Jurkat, Clone E6-1 (cell line): Measurements from ENCODE around the gene POMC.
A peak's percentile ranks its signal among the peaks of the same experiment; 100 is the strongest.
"Not testable (repeated sequence)": the region's sequence is repeated elsewhere in the genome, so short reads cannot be mapped to it uniquely, and the experiment has no call there.

Experiments used
- DNase-seq: peaks from one replicate; pipeline ENCODE4 v3.0.0-alpha.2; 2011; ENCODE audit warnings: low read depth, low spot score
- H3K4me3 ChIP-seq: 2 replicates; pipeline ENCODE4 v1.5.1; 2011; ENCODE audit warnings: mild to moderate bottlenecking, low read length, control low read depth, moderate library complexity

Gene POMC

GRCh38 chr2:25149646-25150045 is 18.7 kb downstream of the POMC start:
- no peak for DNase-seq
- no peak overlapping the region for H3K4me3 ChIP-seq

- H3K4me3 ChIP-seq = no peak overlapping the region
- no peak for DNase-seq
Measured at GRCh38 chr2:25146896-25147295, 21.5 kb downstream of the POMC start.

GRCh38 chr2:25145803-25146202 is 22.6 kb downstream of the POMC start:
- peak; percentile 48 for DNase-seq
- no peak overlapping the region for H3K4me3 ChIP-seq

- no peak overlapping the region for H3K4me3 ChIP-seq
- DNase-seq = no peak
Measured at GRCh38 chr2:25141120-25141519, 27.3 kb downstream of the POMC start.

- not testable (repeated sequence) for H3K4me3 ChIP-seq, DNase-seq
Measured at GRCh38 chr2:25140535-25140934, 27.8 kb downstream of the POMC start.

GRCh38 chr2:25132693-25133092 is 35.7 kb downstream of the POMC start:
- DNase-seq = no peak
- no peak overlapping the region for H3K4me3 ChIP-seq

GRCh38 chr2:25132299-25132635 is 36.1 kb downstream of the POMC start:
- no peak overlapping the region for H3K4me3 ChIP-seq
- no peak for DNase-seq

- DNase-seq = no peak
Measured at GRCh38 chr2:25131567-25132298, 36.6 kb downstream of the POMC start.

GRCh38 chr2:25131253-25131566 is 37.2 kb downstream of the POMC start:
- no peak for DNase-seq
- H3K4me3 ChIP-seq = no peak overlapping the region

More at GRCh38 chr2:25131567-25132298, 36.6 kb downstream of the POMC start:
- no peak overlapping the region for H3K4me3 ChIP-seq

GRCh38 chr2:25129901-25130520 is 38.4 kb downstream of the POMC start:
- no peak for DNase-seq
- no peak overlapping the region for H3K4me3 ChIP-seq

GRCh38 chr2:25127646-25128045 is 40.7 kb downstream of the POMC start:
- H3K4me3 ChIP-seq = no peak overlapping the region
- DNase-seq = no peak

- not testable (repeated sequence) for H3K4me3 ChIP-seq, DNase-seq
Measured at GRCh38 chr2:25127071-25127470, 41.3 kb downstream of the POMC start.

GRCh38 chr2:25125976-25126375 is 42.4 kb downstream of the POMC start:
- DNase-seq = no peak
- no peak overlapping the region for H3K4me3 ChIP-seq

GRCh38 chr2:25125189-25125588 is 43.2 kb downstream of the POMC start:
- no peak for DNase-seq

GRCh38 chr2:25123682-25124081 is 44.7 kb downstream of the POMC start:
- no peak for DNase-seq
- no peak overlapping the region for H3K4me3 ChIP-seq

More at GRCh38 chr2:25125189-25125588, 43.2 kb downstream of the POMC start:
- H3K4me3 ChIP-seq = no peak overlapping the region

- no peak for DNase-seq
- H3K4me3 ChIP-seq = no peak overlapping the region
Measured at GRCh38 chr2:25122367-25122766, 46.0 kb downstream of the POMC start.

GRCh38 chr2:25119263-25119662 is 49.1 kb downstream of the POMC start:
- no peak overlapping the region for H3K4me3 ChIP-seq
- DNase-seq = no peak

GRCh38 chr2:25116956-25117355 is 51.4 kb downstream of the POMC start:
- H3K4me3 ChIP-seq = no peak overlapping the region
- no peak for DNase-seq

GRCh38 chr2:25115902-25116301 is 52.5 kb downstream of the POMC start:
- no peak for DNase-seq
- no peak overlapping the region for H3K4me3 ChIP-seq

- no peak for DNase-seq
Measured at GRCh38 chr2:25115249-25115883, 53.0 kb downstream of the POMC start.

GRCh38 chr2:25112113-25112512 is 56.3 kb downstream of the POMC start:
- no peak overlapping the region for H3K4me3 ChIP-seq
- no peak for DNase-seq

More at GRCh38 chr2:25115249-25115883, 53.0 kb downstream of the POMC start:
- no peak overlapping the region for H3K4me3 ChIP-seq
